SH-SY5Y (cell line): Measurements from ENCODE around the gene SLC35F4.

Experiments
- GATA2 ChIP-seq: IDR thresholded peaks from 2 replicates; pipeline ENCODE4 v1.6.1; 2011; ENCODE audit warnings: mild to moderate bottlenecking, low read depth, low read length
- GATA3 ChIP-seq: IDR thresholded peaks from 2 replicates; pipeline ENCODE4 v1.6.1; 2011; ENCODE audit warnings: low read depth, mild to moderate bottlenecking, low read length, moderate library complexity

Gene SLC35F4

GRCh38 chr14:57732463-57733285 is 133.2 kb downstream of the SLC35F4 start:
- TF ChIP-seq GATA2 = no peak
- TF ChIP-seq GATA3 = no peak

DNA sequence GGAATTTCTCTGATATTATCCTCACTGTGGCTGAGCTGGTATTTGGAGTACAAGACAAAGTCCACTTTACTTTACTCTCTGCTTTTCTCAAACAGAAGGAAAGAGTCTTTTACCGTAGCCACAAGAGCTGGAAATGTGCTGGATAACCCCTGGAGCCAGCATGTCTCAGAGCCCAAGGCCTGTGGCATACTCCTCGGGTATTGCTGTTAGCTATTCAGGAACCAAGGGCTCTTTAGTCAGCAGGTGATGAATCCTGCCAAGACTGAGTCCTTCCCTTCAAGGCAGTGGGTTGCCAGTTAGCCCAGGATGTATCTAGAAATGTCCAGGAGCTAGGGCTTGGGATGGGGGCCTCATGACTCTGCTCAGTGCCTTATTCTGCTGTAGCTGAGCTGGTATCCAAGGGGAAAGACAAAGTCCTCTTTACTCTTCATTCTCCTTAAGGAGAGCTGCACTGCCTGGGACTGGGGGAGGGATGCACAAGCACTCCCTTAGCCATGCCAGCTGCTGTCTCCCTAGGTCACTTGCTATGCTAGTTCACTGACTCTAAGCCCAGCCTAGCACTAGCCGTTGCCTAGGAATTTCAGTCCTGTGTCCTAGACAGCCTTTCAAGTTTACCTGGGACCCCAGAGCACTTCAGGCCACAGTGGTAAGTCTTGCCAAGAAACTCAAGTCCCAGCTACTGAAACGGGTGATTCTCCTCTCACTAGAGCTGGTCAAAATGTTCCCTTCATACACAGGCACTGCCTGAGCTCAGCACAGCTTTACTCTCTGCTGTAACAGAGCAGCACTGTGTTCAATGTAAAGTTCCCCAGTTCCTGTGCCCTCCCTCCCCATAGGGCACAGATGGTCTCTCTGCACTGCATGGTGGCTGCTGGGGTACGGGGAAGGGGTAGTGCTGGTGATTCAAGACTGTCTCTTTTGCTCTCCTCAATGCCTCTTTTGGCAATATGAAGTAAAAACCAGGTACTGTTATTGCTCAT is 136.4 kb downstream of the SLC35F4 start:
- TF ChIP-seq GATA3 = no peak
- no peak for TF ChIP-seq GATA2

- no peak for TF ChIP-seq GATA2
- TF ChIP-seq GATA3 = no peak
Observed at GRCh38 chr14:57725399-57726077, 140.4 kb downstream of the SLC35F4 start.

DNA sequence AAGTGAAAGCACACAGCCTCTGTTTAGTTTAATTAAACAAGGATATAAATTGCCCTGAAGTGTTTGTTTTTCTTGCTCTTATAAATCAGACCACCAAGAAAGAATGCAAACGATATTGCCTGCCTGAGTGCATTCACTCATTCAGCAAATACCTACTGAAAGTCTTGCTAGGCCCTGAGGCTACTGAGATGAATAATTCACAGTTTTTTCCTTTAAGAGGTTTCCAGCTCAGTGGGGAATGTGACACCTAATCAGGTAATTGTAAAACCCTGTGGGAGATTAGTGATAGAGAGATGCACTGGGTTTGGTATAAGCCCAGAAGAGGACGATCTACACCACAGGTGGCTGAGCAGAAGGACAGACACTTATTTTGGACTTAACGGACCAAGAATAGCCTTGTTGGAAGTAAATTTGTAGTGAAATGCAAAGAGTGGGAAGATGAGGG is 151.4 kb downstream of the SLC35F4 start:
- TF ChIP-seq GATA3 (no peak), GATA2 (no peak)

- no peak for TF ChIP-seq GATA2
- no peak for TF ChIP-seq GATA3
Observed at GRCh38 chr14:57712698-57713097, 153.2 kb downstream of the SLC35F4 start.

DNA sequence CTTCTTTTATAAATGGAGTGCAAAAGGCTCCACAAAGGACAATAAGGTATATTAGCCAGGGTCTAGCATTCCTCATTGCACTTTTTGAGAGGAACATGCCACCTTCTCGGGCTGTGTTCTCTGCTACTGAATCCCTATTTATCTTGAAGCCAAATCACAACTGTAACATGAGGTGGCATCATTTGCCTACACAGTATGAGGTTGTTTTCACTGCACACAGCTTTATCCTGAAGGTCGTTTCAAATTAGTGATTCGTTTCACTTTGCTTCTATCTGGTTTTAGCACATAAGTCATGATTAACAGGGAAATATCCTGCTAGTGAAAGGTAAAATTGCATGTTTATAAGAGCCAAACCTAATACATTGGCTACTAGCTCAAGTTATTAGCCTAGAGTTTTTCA is 153.8 kb downstream of the SLC35F4 start:
- TF ChIP-seq GATA2 (no peak), GATA3 (no peak)

- TF ChIP-seq GATA3 (no peak), GATA2 (no peak)
Observed at GRCh38 chr14:57709909-57710308, 156.0 kb downstream of the SLC35F4 start.

DNA sequence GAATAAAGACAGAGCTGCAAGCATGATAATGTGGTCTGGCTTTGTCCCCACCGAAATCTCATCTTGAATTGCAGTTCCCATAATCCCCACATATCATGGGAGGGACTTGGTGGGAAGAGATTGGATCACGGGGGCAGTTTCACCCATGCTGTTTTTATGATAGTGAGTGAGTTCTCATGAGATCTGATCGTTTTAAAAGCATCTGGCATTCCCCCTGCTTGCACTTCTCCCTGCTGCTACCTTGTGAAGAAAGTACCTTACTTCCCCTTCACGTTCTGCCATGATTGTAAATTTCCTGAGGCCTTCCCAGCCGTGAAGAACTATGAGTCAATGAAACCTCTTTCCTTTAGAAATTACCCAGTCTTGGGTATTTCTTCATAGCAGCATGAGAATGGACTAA is 158.7 kb downstream of the SLC35F4 start:
- TF ChIP-seq GATA2 (no peak), GATA3 (no peak)

- TF ChIP-seq GATA2 = no peak
- no peak for TF ChIP-seq GATA3
Observed at GRCh38 chr14:57704763-57705162, 161.1 kb downstream of the SLC35F4 start.

- TF ChIP-seq GATA2 (no peak), GATA3 (no peak)
Observed at GRCh38 chr14:57699947-57700346, 165.9 kb downstream of the SLC35F4 start.

DNA sequence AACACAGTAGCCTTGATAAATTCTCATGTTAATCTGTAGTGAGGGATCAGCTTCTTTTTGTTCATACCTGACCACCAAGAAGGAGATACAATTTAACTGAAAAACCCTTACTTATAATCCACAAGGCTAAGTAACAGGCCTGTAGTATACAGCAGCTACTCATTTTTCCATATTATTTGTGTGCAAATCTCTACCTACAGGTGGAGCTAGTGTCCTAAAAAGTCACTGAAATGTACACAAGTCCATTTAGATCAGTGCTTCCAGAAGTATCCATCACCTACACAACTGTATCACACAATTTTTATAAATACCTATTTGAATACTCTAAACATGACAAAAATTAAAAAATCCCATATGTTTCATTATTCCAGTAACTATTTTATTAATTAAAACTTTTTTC is 173.2 kb downstream of the SLC35F4 start:
- TF ChIP-seq GATA3 = no peak
- TF ChIP-seq GATA2 = no peak

GRCh38 chr14:57687416-57687815 is 178.5 kb downstream of the SLC35F4 start:
- no peak for TF ChIP-seq GATA2
- no peak for TF ChIP-seq GATA3

DNA sequence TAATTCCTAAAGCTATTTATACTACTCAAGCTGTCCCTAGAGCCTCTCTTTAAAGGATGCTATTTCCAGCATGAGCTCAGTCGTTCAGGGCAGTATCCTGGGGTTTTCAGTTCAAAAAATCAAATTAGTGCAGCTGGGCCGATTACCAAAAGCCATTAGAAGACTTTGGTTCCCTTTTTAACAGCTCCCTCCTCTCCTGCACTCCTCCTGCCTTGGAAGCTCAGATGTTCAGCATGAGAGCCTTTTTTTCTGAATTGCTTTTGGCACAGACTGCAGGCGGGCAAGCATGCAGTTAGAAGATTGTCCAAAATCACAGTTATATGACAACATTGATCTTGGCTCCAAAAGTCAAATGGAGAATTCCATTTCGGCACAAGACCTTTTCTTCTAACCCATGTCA is 179.6 kb downstream of the SLC35F4 start:
- TF ChIP-seq GATA3 (no peak), GATA2 (no peak)

- no peak for TF ChIP-seq GATA3
- TF ChIP-seq GATA2 = no peak
Observed at GRCh38 chr14:57671021-57671420, 194.9 kb downstream of the SLC35F4 start.
